ENCODE measurements around the gene PNO1. TPM values are rescaled to one million over a fixed set of nuclear protein-coding genes. Genes with fewer than 3 reads are reported as not detected.

Gene PNO1
- total and polyA plus RNA-seq, 9 of the 15 experiments (the other 6 are each of a cell fraction or from before 2014, with no cell fraction given): 11.8 to 81.7 (median 41.1) TPM

GRCh38 chr2:68216454-68217310 is 59.0 kb downstream of the PNO1 start (continued):
- no peak for TF ChIP-seq ATF4 (CRISPR knock-in tag; IDR thresholded peaks at IDR 0.05)
- TF ChIP-seq PKNOX1 (IDR thresholded peaks at IDR 0.05): peak; percentile 87

GRCh38 chr2:68217729-68218128 is 60.0 kb downstream of the PNO1 start:
- no peak for ATAC-seq
- Histone ChIP-seq H3K4me1 (replicated peaks in 1 of 2; ENCODE audit: control insufficient read depth in 2 of 2, insufficient read depth in 2 of 2, low read length in 2 of 2) (peaks cover 3 to 24% of the 10 kb centered on the region in 2 experiments), H3K27ac (ENCODE audit: extremely low read depth, low read depth, low read length) (peak overlapping the region; percentile 63; the same call in 1 of the 3 replicates), H4K20me1 (replicated peaks; ENCODE audit: control insufficient read depth, insufficient read depth, low read length) (no peaks in the 10 kb centered on the region; the same call in 1 of the 2 replicates), H3K9me1 (ENCODE audit: control insufficient read depth, insufficient read depth, low read length) (no peaks in the 10 kb centered on the region), H3K4me3 (no peak overlapping the region), H3K4me2 (ENCODE audit: insufficient read depth, low read length) (no peak overlapping the region), H3K9ac (ENCODE audit: insufficient read depth in 1 of 2, low read depth in 2 of 2, low read length in 2 of 2) (no peak overlapping the region), H3K36me3 (ENCODE audit: control insufficient read depth, insufficient read depth, low read length) (peaks cover 18% of the 10 kb centered on the region), H3K9me3 (replicated peaks; ENCODE audit: control insufficient read depth, insufficient read depth, low read depth, low read length) (no peaks in the 10 kb centered on the region), H3K79me2 (ENCODE audit: control insufficient read depth, insufficient read depth, low read length) (peaks cover 100% of the 10 kb centered on the region), H2AFZ (ENCODE audit: low read depth, low read length) (no peak overlapping the region), H3K27me3 (ENCODE audit: control insufficient read depth in 2 of 2, insufficient read depth in 2 of 2, low read length in 2 of 2) (no peaks in the 10 kb centered on the region)
- no TSS peak for BruUV-seq (replicated peaks)
- no peak for DNase-seq (ENCODE audit: extremely low read depth in 1 of 4, low spot score in 3 of 4)
- in situ Hi-C loops (cut with MboI) (no loop called here), intact Hi-C loops (cut with micrococcal nuclease) (no loop called here)
- WGBS (ENCODE audit: insufficient coverage, low coverage, missing lambda C conversion rate): 21% methylated on average over 3 of the region's 3 CpGs
- CTCF ChIA-PET (ENCODE audit: low intra/inter-chr PET ratio): no interaction called here
- no peak for TF ChIP-seq ZNF57 (CRISPR knock-in tag; IDR thresholded peaks at IDR 0.05)
- peak; percentile 20 for TF ChIP-seq ZFP36 (IDR thresholded peaks at IDR 0.05; ENCODE audit: low read depth, low read length, partially characterized antibody)
- FAIRE-seq: no peak
- POLR2A ChIA-PET: interaction anchor here (0.7 to 1.4 kb wide), 2 partner anchors 10 to 13 kb away, joined by 3 to 5 read pairs; no protein-coding TSS in a partner anchor
